Measurements from ENCODE around the gene ACAP3.

Gene ACAP3

GRCh38 chr1:1313500-1314236, 5.9 kb upstream of the ACAP3 start:
- no peak for DNase-seq

DNA sequence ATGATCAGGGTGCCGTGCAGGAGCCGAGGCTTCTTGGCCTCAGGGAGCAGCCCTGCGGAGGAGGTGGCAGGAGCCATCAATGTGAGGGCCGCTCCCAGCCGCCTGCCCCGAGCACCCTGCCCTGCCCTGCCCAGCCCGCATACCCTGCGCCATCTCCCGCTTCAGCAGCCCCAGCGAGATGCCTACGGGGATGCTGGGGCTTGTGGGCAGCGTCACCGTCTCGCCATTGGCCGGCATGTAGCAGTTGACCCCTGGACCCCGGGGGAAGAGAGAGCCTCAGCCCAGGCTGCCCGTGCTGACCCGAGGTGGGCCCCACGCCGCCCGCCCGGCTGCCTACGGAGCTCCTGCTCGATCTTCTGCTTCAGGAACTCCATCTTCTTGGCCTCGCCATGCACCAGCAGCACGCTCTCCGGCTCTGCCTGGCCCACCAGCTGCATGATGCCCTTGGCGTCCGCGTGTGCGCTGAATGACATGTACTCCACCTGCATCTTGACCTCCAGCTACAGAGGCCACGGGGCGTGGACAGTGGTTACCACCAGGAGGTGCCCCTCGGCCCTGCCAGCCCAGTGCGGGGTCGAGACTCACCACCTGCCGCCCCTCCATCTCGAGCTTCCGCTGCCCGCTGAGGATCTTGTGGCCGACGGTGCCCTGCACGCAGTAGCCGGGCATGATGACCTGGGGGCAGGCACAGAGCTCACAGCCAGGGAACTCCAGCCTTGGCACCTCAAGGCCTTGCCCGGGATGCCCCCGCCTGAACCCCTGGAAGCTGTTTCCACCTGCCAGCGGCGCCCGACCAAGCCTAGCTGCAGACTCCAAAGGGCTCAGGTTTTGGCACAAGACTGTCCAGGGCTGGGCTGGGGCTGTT, 5.0 kb upstream of the ACAP3 start:
- DNase-seq, result no peak

- DNase-seq, result no peak
Measured at GRCh38 chr1:1311107-1312104, 3.7 kb upstream of the ACAP3 start.

DNA sequence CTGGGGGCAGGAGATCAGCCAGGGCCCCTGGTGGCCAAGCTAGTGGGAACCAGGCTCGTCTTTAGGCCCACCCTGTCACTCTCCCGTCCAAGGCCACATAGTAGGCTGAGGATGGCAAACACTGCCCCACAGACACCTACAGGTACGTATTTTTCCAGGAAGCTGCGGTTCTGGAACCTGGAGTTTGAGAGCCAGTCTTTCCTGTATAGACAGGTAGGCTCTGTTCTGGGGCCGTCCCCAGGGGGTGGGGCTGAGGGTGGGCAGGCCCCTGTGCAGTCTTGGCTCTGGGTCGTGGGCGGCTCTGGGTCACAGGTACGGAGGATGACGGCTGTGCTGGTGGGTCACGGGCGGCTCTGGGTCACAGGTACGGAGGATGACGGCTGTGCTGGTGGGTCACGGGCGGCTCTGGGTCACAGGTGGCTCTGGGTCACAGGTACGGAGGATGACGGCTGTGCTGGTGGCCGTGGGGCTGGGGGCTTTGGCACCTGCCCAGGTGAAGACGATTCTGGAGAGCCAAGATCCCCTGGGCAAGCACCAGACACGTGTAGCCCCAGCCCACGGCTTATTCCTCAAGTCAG, 2.8 kb upstream of the ACAP3 start:
- DNase-seq, result no peak

DNA sequence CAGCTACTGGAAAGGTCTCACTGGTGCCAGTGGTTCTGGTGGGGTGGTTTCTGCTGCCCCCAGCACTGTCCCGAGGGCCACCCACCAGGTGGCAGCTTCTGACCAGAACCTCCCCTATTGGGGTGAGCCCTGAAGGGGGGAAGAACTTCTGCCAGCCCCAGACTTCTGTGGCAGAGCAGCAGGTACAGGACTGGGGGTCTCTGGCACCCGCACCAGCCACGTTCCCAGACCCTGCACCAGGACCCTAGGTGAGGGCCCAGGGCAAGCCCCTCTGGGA, 2.3 kb upstream of the ACAP3 start:
- no peak for DNase-seq

- DNase-seq, result no peak
Measured at GRCh38 chr1:1309251-1310108, 1.8 kb upstream of the ACAP3 start.

DNA sequence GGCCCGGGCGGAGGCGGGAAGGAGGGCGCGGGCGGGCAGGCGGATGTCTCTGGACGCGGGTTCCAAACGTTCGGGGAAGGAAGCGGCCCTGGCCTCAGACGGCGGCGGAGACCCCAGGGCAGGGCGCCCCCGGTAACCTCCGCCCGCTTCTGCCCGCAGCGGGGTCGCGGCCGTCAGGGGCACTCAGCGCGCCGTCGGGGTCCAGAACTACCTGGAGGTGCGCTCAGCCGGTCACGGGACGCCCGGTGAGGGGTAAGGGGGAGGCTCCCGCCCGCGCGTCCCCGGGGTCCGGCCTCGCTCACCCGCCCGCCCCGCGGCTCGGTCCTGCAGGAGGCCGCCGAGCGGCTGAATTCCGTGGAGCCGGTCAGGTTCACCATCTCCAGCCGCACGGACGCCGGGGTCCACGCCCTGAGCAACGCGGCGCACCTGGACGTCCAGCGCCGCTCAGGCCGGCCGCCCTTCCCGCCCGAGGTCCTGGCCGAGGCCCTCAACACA, 1.1 kb upstream of the ACAP3 start:
- DNase-seq, result no peak

DNA sequence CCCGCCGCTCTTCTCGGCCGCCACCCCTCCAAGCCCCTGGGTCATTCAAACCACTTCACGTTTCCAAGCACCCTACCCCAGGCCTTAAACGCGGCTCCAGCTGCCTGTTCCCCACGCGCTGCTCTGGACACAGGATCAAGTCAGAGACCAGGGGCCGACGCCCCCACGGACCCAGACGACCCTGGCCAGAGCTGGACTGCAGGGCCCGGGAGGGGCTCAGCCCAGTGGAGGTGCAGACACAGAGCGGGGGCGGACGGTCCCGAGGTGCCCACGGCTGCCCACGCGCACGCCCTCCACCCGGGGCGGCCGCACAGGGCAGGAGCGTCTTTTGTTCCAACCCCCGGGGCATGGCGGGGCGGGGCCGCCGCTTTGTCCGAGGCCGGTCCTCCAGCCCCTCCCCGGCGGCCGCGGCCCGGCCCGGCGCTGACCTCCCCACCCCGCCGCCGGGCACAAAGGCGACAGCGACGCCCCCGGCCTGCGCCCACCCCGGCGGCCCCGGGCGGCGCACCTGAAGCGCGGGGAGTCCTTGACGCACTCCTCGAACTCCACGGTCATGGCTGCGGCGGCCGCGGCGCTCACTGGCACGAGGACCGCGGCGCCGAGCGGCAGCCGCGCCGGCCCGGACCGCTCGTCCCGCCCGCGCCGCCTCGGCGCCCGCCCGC, 338 bp downstream of the ACAP3 start:
- DNase-seq, result no peak

- no peak for DNase-seq
Measured at GRCh38 chr1:1306661-1307260, 969 bp downstream of the ACAP3 start.

DNA sequence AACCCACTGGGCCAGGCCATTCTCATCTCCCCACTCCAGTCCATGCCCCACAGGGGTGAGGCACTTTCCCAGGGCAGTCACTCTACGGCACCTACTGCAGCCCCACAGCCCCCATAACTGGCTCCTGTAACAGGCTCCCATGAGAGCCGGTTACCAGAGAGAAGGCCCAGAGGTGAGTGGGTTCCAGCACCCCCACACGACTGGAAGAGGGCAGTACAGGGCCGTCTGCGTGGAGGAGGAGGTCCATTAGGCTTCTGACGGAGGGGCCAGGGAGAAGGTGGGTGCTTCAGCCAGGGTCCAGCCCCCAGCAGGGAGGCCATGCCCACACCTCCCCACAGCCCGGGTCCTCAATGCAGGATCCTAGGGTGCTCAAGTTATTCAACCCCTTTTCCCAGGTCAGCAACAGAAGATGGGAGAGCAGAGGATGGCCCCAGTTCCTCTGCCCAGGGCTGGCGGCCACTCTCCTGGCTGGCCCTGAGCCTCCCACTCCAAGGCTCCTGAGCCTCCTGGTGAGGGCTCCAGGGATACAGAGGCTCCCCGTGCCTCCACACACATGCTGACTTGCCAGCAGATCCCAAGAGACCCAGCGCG, 1.6 kb downstream of the ACAP3 start:
- no peak for DNase-seq

GRCh38 chr1:1305300-1306069, 2.2 kb downstream of the ACAP3 start:
- peak; percentile 34 for DNase-seq

DNA sequence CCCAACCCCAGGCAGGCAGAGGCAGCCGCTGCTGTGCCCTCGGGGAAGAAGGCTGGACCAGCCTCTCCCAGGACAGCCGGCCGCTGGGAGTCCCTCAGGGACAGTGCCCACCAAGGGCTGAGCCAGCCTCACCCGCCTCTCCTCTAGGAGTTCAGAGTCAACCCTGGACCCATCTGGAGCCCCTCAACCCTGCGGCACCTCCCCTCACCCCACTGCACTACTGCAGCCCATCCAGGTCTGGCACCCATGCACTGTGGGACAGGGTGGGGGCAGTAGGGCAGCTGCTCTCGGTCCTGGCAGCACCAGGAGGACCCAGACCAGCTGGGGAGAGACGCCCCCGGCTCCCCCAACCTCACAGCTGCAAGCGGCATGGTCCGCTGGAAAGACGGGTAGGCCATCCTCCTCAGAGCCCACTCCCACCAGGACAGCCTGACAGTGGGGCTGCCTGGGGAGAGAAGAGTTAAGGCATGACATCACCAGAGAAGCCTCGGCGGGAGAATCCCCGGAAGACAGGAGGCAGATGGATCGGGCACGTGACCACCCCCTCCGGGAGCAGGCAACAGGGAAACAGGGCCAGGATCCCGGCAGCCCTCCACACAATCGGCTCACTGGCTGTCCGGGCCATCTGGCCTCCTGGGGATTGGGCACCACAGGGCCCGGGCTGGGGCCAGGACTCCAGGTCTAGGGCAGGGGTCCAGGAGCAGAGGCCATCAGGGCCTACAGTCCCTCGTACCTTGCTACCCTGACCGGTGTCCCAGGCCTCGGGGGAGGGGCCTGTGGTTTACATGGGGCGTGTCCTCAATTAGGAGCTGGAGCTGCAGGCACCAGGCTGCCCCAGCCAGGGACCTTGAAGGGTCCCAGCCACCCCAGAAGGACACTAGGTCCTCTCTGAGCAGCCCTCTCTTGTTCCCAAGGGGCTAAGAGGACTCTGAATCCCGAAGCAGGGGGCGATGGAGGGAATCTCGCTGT, 3.1 kb downstream of the ACAP3 start:
- peak; percentile 82 for DNase-seq

DNA sequence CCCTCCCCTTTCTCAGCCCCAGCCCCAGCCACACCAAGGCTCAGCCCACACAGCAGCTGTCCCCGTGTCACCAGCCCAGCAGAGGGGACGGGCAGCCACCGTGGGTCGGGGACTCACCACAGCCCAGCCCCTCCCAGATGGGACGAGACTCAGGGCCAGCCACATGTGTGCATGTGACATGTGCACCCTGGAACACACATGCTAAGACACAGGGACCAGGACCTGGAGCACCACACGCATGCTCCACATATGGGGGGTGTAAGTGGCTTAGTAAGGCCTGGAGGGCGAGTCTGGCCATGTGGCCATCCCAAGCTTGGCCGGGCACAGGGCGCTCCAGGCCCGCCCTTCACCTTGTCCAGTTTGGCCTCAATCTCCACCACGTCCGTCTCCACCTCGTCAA, 4.0 kb downstream of the ACAP3 start:
- DNase-seq, result no peak

- DNase-seq, result no peak
Measured at GRCh38 chr1:1302951-1303509, 4.7 kb downstream of the ACAP3 start.

DNA sequence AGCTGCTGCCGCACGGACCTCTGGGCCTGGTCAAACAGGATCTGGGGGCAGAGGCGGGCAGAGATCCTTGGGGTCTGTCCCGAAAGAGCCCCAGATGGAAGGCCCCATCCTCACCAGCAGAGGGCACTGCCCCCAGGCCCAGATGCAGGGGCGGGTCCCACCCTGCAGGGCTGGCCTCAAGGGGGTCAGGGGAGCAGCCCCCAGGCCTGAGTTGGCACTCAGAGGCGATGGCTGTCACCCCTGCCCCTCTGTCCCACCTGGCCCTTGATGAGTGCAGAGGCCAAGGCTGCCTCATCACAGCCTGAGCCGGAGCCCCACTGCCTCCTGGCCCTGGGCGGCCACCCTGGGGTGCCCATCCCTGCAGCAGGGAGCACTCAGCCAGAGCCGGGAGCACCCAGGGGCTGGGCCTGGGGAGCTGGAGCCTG, 5.7 kb downstream of the ACAP3 start:
- DNase-seq, result no peak

DNA sequence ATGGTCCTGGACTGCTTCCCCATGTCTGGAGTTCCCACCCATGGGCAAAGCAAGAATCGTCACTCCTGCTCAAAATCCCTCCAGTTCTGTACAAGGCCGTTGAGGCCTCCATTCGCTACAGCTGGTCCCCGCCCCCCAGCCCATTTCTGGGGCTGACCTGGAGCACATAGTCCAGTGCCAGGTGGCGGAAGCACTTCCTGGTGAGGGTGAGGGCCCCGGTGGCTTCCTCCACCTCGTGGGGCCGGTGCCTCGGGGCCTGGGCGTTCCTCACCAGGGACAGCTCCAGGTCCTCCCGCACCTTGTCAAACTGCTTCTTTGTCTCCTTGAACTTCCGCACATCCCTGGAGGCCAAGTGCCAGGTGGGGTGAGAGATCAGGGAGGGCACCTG, 7.4 kb downstream of the ACAP3 start:
- DNase-seq, result no peak

- peak; percentile 29 for DNase-seq
Measured at GRCh38 chr1:1299686-1300351, 7.9 kb downstream of the ACAP3 start.

Measured in NCI-H345 (cell line).